Measurements from ENCODE around the gene BATF2. TPM values are rescaled to one million over a fixed set of nuclear protein-coding genes. Genes with fewer than 3 reads are reported as not detected.

Gene BATF2
- total and polyA plus RNA-seq, 2 donors from 2014 or later: 5.9 to 8.8 TPM

GRCh38 chr11:65016705-65017104 is 19.9 kb upstream of the BATF2 start:
- peaks cover 0 to 10% (median 10%) of the 10 kb centered on the region in 3 donors for H3K4me1 ChIP-seq (ENCODE audit: control insufficient read depth in 2 of 3, insufficient read depth in 2 of 3, low read depth in 1 of 3, low read length in 3 of 3)
- no peaks in the 10 kb centered on the region for H3K9me3 ChIP-seq (ENCODE audit: control insufficient read depth in 2 of 3, insufficient read depth in 1 of 3, low read length in 3 of 3)
- intact Hi-C loops (cut with DNase I): no loop called here
- no peak for FAIRE-seq
- no peak overlapping the region for H3K9ac ChIP-seq (ENCODE audit: low read length in 3 of 3)
- no peaks in the 10 kb centered on the region for H3K27me3 ChIP-seq (ENCODE audit: control insufficient read depth, insufficient read depth, low read length)
- no peak overlapping the region for H3K27ac ChIP-seq (ENCODE audit: low read depth in 2 of 2, low read length in 2 of 2)
- no peak overlapping the region for H3K4me3 ChIP-seq (ENCODE audit: low read length in 3 of 3)
- no peak for TF ChIP-seq CTCF (IDR thresholded peaks at IDR 0.05; ENCODE audit: borderline replicate concordance, extremely low read depth, insufficient read depth)
- no peak for DNase-seq
- H3K36me3 ChIP-seq (ENCODE audit: control insufficient read depth in 2 of 3, insufficient read depth in 3 of 3, low read length in 3 of 3): peaks cover 2 to 8% (median 6%) of the 10 kb centered on the region in 3 donors

- intact Hi-C loops (cut with DNase I): no loop called here
- no peaks in the 10 kb centered on the region for H3K9me3 ChIP-seq (ENCODE audit: control insufficient read depth in 2 of 3, insufficient read depth in 1 of 3, low read length in 3 of 3)
Measured at GRCh38 chr11:65014726-65015227, 18.0 kb upstream of the BATF2 start.

GRCh38 chr11:65013888-65014725 is 17.3 kb upstream of the BATF2 start, which contains the start of gene ARL2:
Gene ARL2 (plus strand): TSS chr11:65014160. CDS start chr11:65014208, 48 bp downstream.
- Histone ChIP-seq H3K4me3 (ENCODE audit: low read length in 3 of 3) (peak within 1 kb of the TSS; percentile 47 to 89 (median 61)), H3K9me3 (ENCODE audit: control insufficient read depth in 2 of 3, insufficient read depth in 1 of 3, low read length in 3 of 3) (no peaks in the 10 kb centered on the region), H3K4me1 (ENCODE audit: control insufficient read depth in 2 of 3, insufficient read depth in 2 of 3, low read depth in 1 of 3, low read length in 3 of 3) (peaks cover 0 to 10% (median 10%) of the 10 kb centered on the region in 3 donors), H3K27me3 (ENCODE audit: control insufficient read depth, insufficient read depth, low read length) (no peaks in the 10 kb centered on the region), H3K9ac (ENCODE audit: low read length in 3 of 3) (peak within 1 kb of the TSS; percentile 11 to 99 (median 34)), H3K36me3 (ENCODE audit: control insufficient read depth in 2 of 3, insufficient read depth in 3 of 3, low read length in 3 of 3) (peaks cover 2 to 4% (median 3%) of the 10 kb centered on the region in 3 donors), H3K27ac (ENCODE audit: low read depth in 2 of 2, low read length in 2 of 2) (peak within 1 kb of the TSS; percentile 89 to 98)
- intact Hi-C loops (cut with DNase I): no loop called here
- FAIRE-seq (no peak), DNase-seq (peak; percentile 96 to 98 (median 97))
- TF ChIP-seq CTCF (IDR thresholded peaks at IDR 0.05; ENCODE audit: borderline replicate concordance, extremely low read depth, insufficient read depth): peak; percentile 75

More at GRCh38 chr11:65014726-65015227, 18.0 kb upstream of the BATF2 start:
- TF ChIP-seq CTCF (IDR thresholded peaks at IDR 0.05; ENCODE audit: borderline replicate concordance, extremely low read depth, insufficient read depth): no peak
- H3K4me1 ChIP-seq (ENCODE audit: control insufficient read depth in 2 of 3, insufficient read depth in 2 of 3, low read depth in 1 of 3, low read length in 3 of 3): peaks cover 0 to 10% (median 10%) of the 10 kb centered on the region in 3 donors
- no peaks in the 10 kb centered on the region for H3K27me3 ChIP-seq (ENCODE audit: control insufficient read depth, insufficient read depth, low read length)
- H3K36me3 ChIP-seq (ENCODE audit: control insufficient read depth in 2 of 3, insufficient read depth in 3 of 3, low read length in 3 of 3): peaks cover 2 to 4% (median 3%) of the 10 kb centered on the region in 3 donors
- FAIRE-seq: no peak
- peak overlapping the region in 1 of 2 donors; percentile 98 for H3K27ac ChIP-seq (ENCODE audit: low read depth in 2 of 2, low read length in 2 of 2)
- H3K9ac ChIP-seq (ENCODE audit: low read length in 3 of 3): peak overlapping the region; percentile 11 to 99 (median 20)
- H3K4me3 ChIP-seq (ENCODE audit: low read length in 3 of 3): peak overlapping the region; percentile 46 to 89 (median 47)
- no peak for DNase-seq

All from kidney (tissue), 14 donors.